GM19468 (cell line): ENCODE results near the gene KRT4.

Experiments
- ATAC-seq: cut with Tn5 transposase; IDR thresholded peaks from one replicate; pipeline ENCODE4 v1.9.1; 2021; ENCODE audit warnings: mild to moderate bottlenecking, moderate library complexity, moderate number of reproducible peaks; ENCODE audit not compliant: unreplicated experiment; ENCODE audit errors: extremely low read depth

Gene KRT4

DNA sequence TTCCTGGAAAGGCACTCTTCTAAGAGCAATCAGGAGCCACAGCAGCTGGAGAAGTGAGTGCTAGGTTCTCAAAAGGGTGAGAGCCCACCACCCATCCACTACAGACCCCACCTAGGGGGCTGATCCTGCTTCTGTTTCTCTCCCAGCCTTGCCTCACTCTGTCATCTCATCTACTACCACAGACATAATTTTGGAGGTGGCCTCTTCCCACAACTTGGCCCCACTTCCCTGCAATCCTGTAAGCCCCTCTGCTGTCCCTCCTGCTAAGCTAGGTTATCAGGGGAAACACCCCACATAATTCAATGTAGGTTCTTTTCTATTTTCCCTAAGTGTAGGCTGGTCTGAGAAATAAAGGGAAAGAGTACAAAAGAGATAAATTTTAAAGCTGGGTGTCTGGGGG, 53.3 kb downstream of the KRT4 start:
- no peak for ATAC-seq

DNA sequence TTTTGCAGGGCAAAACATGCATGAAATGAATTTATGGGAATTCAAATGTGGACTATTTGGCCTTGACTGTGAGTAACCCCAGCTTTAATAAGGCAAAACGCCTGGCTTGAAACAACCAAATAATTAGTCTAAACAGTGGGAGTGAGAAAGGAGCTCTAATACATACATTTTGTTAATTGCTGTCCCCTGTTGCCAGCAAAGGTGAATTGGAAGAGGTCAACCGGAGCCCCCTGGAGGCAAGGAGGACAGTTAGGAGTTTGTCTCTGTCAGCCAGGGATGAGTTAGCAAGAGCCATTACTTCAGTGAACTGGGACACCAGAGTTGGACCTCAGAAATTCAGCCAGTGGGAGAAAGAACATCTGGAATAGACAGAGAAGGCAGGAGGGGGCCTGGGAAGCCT, 54.2 kb downstream of the KRT4 start:
- no peak for ATAC-seq

DNA sequence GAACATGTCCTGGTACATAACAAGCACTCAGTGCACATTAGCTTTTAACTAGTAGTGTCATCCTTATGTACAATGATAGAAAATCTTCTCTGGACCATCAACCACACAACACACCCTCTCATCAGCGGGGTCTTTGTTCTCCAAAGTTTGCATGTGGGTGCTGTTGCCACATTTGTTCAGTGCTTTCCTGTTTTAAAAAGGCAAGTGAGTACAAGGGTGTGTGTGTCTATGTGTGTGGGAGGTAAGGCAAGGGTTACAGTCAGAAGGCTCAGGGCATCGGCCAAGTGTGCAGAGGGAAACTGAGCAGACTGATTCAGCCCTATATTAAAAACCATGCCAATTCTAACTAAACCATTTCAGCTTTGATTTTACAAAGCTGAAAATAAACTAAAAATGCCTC, 54.7 kb downstream of the KRT4 start:
- ATAC-seq: no peak

DNA sequence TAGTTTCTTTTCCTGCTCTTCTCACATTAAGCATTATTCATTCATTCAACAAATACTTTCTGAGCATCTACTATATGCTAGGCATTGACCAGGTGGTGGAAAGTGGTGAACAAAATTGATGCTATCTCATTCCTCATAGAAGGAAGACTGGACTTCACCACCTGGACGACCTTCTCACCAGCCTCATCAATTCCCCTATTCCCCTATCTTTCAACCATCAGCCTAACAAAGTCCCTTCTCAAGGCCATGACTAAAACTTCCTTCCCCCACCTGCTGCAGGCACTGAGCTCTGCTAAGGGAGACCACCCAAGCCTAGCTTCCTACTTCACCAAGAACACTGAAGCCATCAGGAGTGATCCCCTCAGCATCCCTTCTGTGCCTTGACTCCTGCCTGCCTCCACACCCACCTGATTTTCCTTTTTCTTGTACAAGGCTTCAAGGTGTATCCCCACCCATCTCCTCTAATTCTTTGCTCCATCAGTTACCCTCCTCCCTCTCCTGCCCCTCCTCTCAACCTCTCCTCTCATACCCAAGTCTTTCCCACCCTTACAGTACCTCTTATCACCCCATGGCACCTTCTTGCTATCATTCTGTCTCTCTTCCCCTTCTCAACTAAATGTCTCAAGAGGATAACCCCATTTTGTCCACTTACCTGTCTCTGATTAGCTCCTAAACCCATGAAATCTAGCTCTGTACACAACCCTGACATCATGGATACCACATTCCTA, 56.3 kb downstream of the KRT4 start:
- ATAC-seq: no peak
